HCT116 (cell line): ENCODE data around the gene LSS. TPM values are rescaled to one million over a fixed set of nuclear protein-coding genes. Genes with fewer than 3 reads are reported as not detected.
A peak's percentile ranks its signal among the peaks of the same experiment; 100 is the strongest.

Experiments used
- ATAC-seq: fragments of 200-7000 bp; cut with Tn5 transposase; 2 replicates; pipeline ENCODE4 v1.9.1; 2020; ENCODE audit warnings: mild to moderate bottlenecking, moderate library complexity
- BruUV-seq: library from RNA; stranded (reverse); fragments of 400-500 nt; replicated peaks from 2 replicates; lab custom pipeline; 2021; lab: Mats Ljungman, UMichigan
- CTCF ChIA-PET: fragments of 300-600 bp; sonication (Branson Sonifier 250); formaldehyde crosslinking; loops from one replicate; lab custom pipeline; 2021; ENCODE audit warnings: antibody characterized with exemption; lab: Charles Lee
- POLR2A ChIA-PET: fragments of 300-600, 350-600 bp; sonication (Branson Sonifier 250); formaldehyde crosslinking; loops from one replicate; lab custom pipeline; 2021; ENCODE audit warnings: antibody characterized with exemption; lab: Charles Lee
- RAD21 ChIA-PET, 2 experiments: fragments of 300-600 bp; sonication (Branson Sonifier 250); formaldehyde crosslinking; loops; one replicate each; lab custom pipeline; 2023; ENCODE audit warnings: low total read pairs in 2 of 2; ENCODE audit not compliant: uncharacterized antibody in 2 of 2, unreplicated experiment in 2 of 2, low non-redundant PET in 1 of 2; lab: Charles Lee
- DNase-seq: peaks from one replicate; pipeline ENCODE4 v3.0.0-alpha.2; 2010; ENCODE audit warnings: low read depth, low spot score
- H2AFZ ChIP-seq: fragments of 200-600 bp; shearing (Covaris generic), sonication (generic); 2 replicates; pipeline ENCODE4 v1.6.1; 2017; ENCODE audit warnings: low read depth, mixed run types, mixed read lengths, antibody characterized with exemption, low read length; ENCODE audit not compliant: poor library complexity, severe bottlenecking
- H3K27ac ChIP-seq: 2 replicates; pipeline ENCODE4 v1.5.1; 2012; ENCODE audit warnings: low read depth, low read length
- H3K27me3 ChIP-seq: fragments of 200-600 bp; sonication (generic); 2 replicates; pipeline ENCODE4 v1.6.1; 2016; ENCODE audit warnings: mixed run types, low read length, mixed read lengths; ENCODE audit not compliant: insufficient read depth
- H3K36me3 ChIP-seq, 2 experiments: fragments of 200-500 bp in 1 of 2; fragments of 200-600 bp in 1 of 2; sonication (Bioruptor generic) in 1 of 2; sonication (generic) in 1 of 2; 2 replicates each; pipeline versions ENCODE4 v1.5.1 to v1.6.1; 2014 to 2016; ENCODE audit warnings: low read length in 2 of 2, inconsistent platforms in 1 of 2, mixed read lengths in 1 of 2, mixed run types in 1 of 2; ENCODE audit not compliant: insufficient read depth in 2 of 2, control insufficient read depth in 1 of 2
- H3K4me1 ChIP-seq, 2 experiments: fragments of 200-600 bp in 1 of 2; sonication (generic) in 1 of 2; 2 replicates each; pipeline versions ENCODE4 v1.5.1 to v1.6.1; 2012 to 2017; ENCODE audit warnings: low read length in 2 of 2, inconsistent platforms in 1 of 2, mild to moderate bottlenecking in 1 of 2, mixed read lengths in 1 of 2, mixed run types in 1 of 2, moderate library complexity in 1 of 2; ENCODE audit not compliant: insufficient read depth in 2 of 2, control insufficient read depth in 1 of 2
- H3K4me2 ChIP-seq: fragments of 200-600 bp; sonication (generic); 2 replicates; pipeline ENCODE4 v1.6.1; 2017; ENCODE audit warnings: mixed run types, low read length, mixed read lengths
- H3K4me3 ChIP-seq, 2 experiments: fragments of 200-600 bp in 1 of 2; sonication (generic) in 1 of 2; replicated peaks in 1 of 2; 2 replicates each; pipeline ENCODE4 v1.5.1; 2011 to 2016; ENCODE audit warnings: low read length in 2 of 2, control low read depth in 1 of 2, low read depth in 1 of 2, mild to moderate bottlenecking in 1 of 2, mixed read lengths in 1 of 2, mixed run types in 1 of 2
- H3K79me2 ChIP-seq: fragments of 200-600 bp; sonication (generic); 2 replicates; pipeline ENCODE4 v1.6.1; 2017; ENCODE audit warnings: mild to moderate bottlenecking, mixed run types, low read length, moderate library complexity, mixed read lengths; ENCODE audit not compliant: insufficient read depth
- H3K9ac ChIP-seq: fragments of 200-600 bp; sonication (generic); 2 replicates; pipeline ENCODE4 v1.6.1; 2016; ENCODE audit warnings: low read length, mixed read lengths
- H3K9me2 ChIP-seq: fragments of 200-600 bp; sonication (generic), shearing (Covaris generic); 2 replicates; pipeline ENCODE4 v1.6.1; 2017; ENCODE audit warnings: mixed run types, mild to moderate bottlenecking, moderate library complexity; ENCODE audit not compliant: insufficient read depth
- H3K9me3 ChIP-seq, 2 experiments: fragments of 200-500 bp in 1 of 2; fragments of 200-600 bp in 1 of 2; sonication (Bioruptor generic) in 1 of 2; sonication (generic) in 1 of 2; 2 replicates each; pipeline ENCODE4 v1.6.1; 2014 to 2017; ENCODE audit warnings: low read length in 2 of 2, mixed read lengths in 2 of 2, inconsistent platforms in 1 of 2, low read depth in 1 of 2, mild to moderate bottlenecking in 1 of 2, mixed run types in 1 of 2, moderate library complexity in 1 of 2; ENCODE audit not compliant: control insufficient read depth in 1 of 2, insufficient read depth in 1 of 2
- H4K20me1 ChIP-seq: fragments of 200-600 bp; sonication (generic), shearing (Covaris generic); 2 replicates; pipeline ENCODE4 v1.6.1; 2017; ENCODE audit warnings: mixed run types, mild to moderate bottlenecking, moderate library complexity; ENCODE audit not compliant: insufficient read depth
- CBX3 ChIP-seq: IDR thresholded peaks from 2 replicates; pipeline ENCODE4 v1.6.1; 2012; ENCODE audit warnings: low read depth
- CEBPB ChIP-seq: IDR thresholded peaks from 2 replicates; pipeline ENCODE4 v1.6.1; 2012; ENCODE audit warnings: low read depth
- EZH2phosphoT487 ChIP-seq: fragments of 200-600 bp; IDR thresholded peaks from 2 replicates; pipeline ENCODE4 v1.6.1; 2018; ENCODE audit warnings: antibody characterized with exemption, borderline replicate concordance
- FOSL1 ChIP-seq: IDR thresholded peaks from 2 replicates; pipeline ENCODE4 v1.6.1; 2012; ENCODE audit warnings: low read depth
- JUND ChIP-seq: IDR thresholded peaks from 2 replicates; pipeline ENCODE4 v1.6.1; 2012
- POLR2A ChIP-seq: IDR thresholded peaks from 2 replicates; pipeline ENCODE4 v1.7.0; 2011; ENCODE audit warnings: borderline replicate concordance; ENCODE audit not compliant: insufficient read depth, insufficient read length; ENCODE audit errors: extremely low read depth
- POLR2AphosphoS5 ChIP-seq: IDR thresholded peaks from 2 replicates; pipeline ENCODE4 v1.6.1; 2011; ENCODE audit warnings: mild to moderate bottlenecking, low read depth, low read length, moderate library complexity
- RAD21 ChIP-seq: IDR thresholded peaks from 2 replicates; pipeline ENCODE4 v1.6.1; 2012; ENCODE audit warnings: low read depth, mild to moderate bottlenecking
- SIN3A ChIP-seq: IDR thresholded peaks from 2 replicates; pipeline ENCODE4 v1.6.1; 2012; ENCODE audit warnings: low read depth
- SP1 ChIP-seq: IDR thresholded peaks from 2 replicates; pipeline ENCODE4 v1.6.1; 2012; ENCODE audit warnings: low read depth
- SRF ChIP-seq: IDR thresholded peaks from 2 replicates; pipeline ENCODE4 v1.6.1; 2012; ENCODE audit warnings: low read depth
- YY1 ChIP-seq: IDR thresholded peaks from 2 replicates; pipeline ENCODE4 v1.6.1; 2011; ENCODE audit warnings: low read length, low read depth, moderate library complexity, mild to moderate bottlenecking; ENCODE audit not compliant: insufficient replicate concordance; ENCODE audit errors: extremely low read depth
- ZFX ChIP-seq: fragments of 450-650 bp; IDR thresholded peaks from 2 replicates; pipeline ENCODE4 v1.6.1; 2017
- intact Hi-C: fragments of 100-400 bp; cut with micrococcal nuclease; formaldehyde crosslinking; loops from 2 replicates; pipeline ENCODE4 v1.10.0; 2022
- total RNA-seq: library from RNA; stranded (reverse); gene quantifications from one replicate; pipeline ENCODE4 v1.2.1, GENCODE V29; 2021; ENCODE audit not compliant: unreplicated experiment
- TF ChIP-seq, protein P1 (sequence below), 3 experiments: fragments of 200-600 bp in 1 of 3; sonication (generic) in 1 of 3; IDR thresholded peaks in 2 of 3; conservative IDR thresholded peaks in 1 of 3; 2 replicates each; pipeline ENCODE4 v1.5.1; 2012 to 2017; ENCODE audit warnings: low read depth in 2 of 3, low read length in 2 of 3, antibody characterized with exemption in 1 of 3, borderline replicate concordance in 1 of 3, control low read depth in 1 of 3, mild to moderate bottlenecking in 1 of 3, mixed read lengths in 1 of 3, mixed run types in 1 of 3, moderate library complexity in 1 of 3; ENCODE audit not compliant: insufficient read depth in 1 of 3

The LSS gene
- total RNA-seq, 1 experiment from 2014 or later: 44.7 TPM

DNA sequence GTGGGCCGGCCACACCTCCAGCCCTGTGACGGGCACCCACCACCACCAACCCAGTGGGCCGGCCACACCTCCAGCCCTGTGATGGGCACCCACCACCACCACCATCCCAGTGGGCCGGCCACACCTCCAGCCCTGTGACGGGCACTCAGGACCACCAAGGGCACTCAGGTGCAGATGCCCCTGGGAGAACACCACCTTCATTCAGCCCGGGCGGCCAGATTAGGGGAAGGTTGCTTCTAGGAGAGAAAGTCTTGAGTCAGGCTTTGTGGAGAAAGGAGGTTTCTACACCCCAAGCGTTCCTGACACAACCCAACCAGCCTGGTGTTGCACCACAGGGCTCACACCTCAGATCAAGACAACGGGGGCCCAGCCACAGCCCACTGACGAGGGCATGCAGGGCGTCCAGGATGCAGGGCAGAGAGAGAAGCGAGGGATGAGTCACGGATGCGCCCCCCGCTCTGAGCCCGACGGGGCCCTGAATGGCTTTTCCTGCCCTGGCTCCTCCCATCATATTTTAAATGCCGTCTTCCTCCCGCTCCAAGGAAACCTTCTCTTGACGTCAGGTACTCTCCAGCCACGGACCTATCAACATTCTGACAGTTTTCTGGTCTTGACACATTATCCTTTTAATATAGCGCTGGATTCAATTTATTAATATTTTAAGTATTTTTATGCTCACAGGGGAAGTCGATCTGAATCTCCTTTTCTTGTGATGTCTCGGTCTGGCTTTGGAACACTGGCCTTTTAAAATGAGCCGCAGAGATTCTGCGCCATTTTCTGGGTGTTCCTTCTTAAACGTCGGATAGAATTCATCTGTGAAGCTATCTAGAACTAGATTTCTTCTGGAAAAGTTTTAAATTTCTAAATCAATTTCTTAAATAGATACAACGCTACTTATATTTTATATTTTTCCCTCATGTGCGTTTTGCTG, 43.7 kb downstream of the LSS start:
- H3K4me1 ChIP-seq: peaks cover 14 to 19% of the 10 kb centered on the region in 2 experiments
- DNase-seq: peak; percentile 8
- H3K9ac ChIP-seq: no peak overlapping the region
- TF ChIP-seq, protein P1, sequence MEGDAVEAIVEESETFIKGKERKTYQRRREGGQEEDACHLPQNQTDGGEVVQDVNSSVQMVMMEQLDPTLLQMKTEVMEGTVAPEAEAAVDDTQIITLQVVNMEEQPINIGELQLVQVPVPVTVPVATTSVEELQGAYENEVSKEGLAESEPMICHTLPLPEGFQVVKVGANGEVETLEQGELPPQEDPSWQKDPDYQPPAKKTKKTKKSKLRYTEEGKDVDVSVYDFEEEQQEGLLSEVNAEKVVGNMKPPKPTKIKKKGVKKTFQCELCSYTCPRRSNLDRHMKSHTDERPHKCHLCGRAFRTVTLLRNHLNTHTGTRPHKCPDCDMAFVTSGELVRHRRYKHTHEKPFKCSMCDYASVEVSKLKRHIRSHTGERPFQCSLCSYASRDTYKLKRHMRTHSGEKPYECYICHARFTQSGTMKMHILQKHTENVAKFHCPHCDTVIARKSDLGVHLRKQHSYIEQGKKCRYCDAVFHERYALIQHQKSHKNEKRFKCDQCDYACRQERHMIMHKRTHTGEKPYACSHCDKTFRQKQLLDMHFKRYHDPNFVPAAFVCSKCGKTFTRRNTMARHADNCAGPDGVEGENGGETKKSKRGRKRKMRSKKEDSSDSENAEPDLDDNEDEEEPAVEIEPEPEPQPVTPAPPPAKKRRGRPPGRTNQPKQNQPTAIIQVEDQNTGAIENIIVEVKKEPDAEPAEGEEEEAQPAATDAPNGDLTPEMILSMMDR (IDR thresholded peaks at IDR 0.05 in 2 of 3, conservative IDR thresholded peaks at IDR 0.05 in 1 of 3; ENCODE audit: borderline replicate concordance in 1 of 3, insufficient read depth in 1 of 3, low read depth in 2 of 3, low read length in 2 of 3): no peak
- peak; percentile 63 for TF ChIP-seq SP1
- H3K9me2 ChIP-seq: no peaks in the 10 kb centered on the region
- no peaks in the 10 kb centered on the region for H3K27me3 ChIP-seq
- RAD21 ChIA-PET: no interaction called here
- H2AFZ ChIP-seq: no peak overlapping the region
- CTCF ChIA-PET: no interaction called here
- BruUV-seq: no TSS peak
- ATAC-seq: no peak
- no peak overlapping the region for H3K4me3 ChIP-seq
- no peak overlapping the region for H3K27ac ChIP-seq
- no peaks in the 10 kb centered on the region for H3K79me2 ChIP-seq
- POLR2A ChIA-PET: no interaction called here
- intact Hi-C loops: no loop called here
- H3K9me3 ChIP-seq: no peaks in the 10 kb centered on the region
- no peaks in the 10 kb centered on the region for H4K20me1 ChIP-seq
- H3K36me3 ChIP-seq: no peaks in the 10 kb centered on the region
- H3K4me2 ChIP-seq: no peak overlapping the region

DNA sequence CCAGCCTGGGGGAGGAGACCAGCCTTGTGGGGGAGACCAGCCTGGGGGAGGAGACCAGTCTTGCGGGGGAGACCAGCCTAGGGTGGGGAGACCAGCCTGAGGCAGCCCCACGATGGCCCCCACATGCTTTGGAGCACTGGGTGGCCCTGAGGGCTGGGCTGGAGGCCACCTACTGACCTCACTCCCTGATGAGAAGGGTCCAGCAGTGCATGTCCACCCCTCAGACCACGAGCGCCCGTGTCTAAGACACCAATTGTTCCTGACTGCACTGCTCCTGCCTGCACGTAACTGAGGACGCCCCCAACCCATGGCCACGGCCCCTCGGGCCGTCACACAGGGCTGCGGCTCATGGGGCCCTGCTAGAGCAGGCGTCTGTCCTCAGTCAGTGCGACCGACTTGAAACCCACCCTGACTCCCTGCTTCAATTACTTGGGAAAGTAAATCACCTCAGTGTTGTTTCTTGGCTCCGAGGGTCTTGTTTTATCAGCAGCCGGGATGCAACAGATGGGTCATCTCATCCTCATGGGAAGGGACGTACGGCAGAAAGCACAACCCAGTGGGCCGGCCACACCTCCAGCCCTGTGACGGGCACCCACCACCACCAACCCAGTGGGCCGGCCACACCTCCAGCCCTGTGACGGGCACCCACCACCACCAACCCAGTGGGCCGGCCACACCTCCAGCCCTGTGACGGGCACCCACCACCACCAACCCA, 44.5 kb downstream of the LSS start, which contains the start of gene SPATC1L:
Gene SPATC1L, minus strand, starts transcription at position 550 of the 715 bp plus-strand sequence. CDS start 1,643 bp downstream, outside the sequence.
- POLR2A ChIA-PET: no interaction called here
- Histone ChIP-seq H3K4me3 (peak within 1 kb of the TSS; percentile 19 to 24; a peak in 3 of 4 replicates), H3K27me3 (no peaks in the 10 kb centered on the region), H3K9me2 (no peaks in the 10 kb centered on the region), H3K9ac (no peak within 1 kb of the TSS), H3K27ac (no peak within 1 kb of the TSS), H3K4me2 (peak within 1 kb of the TSS; percentile 25; the same call in 1 of the 2 replicates), H3K36me3 (no peaks in the 10 kb centered on the region), H4K20me1 (no peaks in the 10 kb centered on the region), H3K9me3 (no peaks in the 10 kb centered on the region), H2AFZ (no peak within 1 kb of the TSS), H3K79me2 (no peaks in the 10 kb centered on the region), H3K4me1 (peaks cover 13% of the 10 kb centered on the region in 2 experiments)
- CTCF ChIA-PET: no interaction called here
- ATAC-seq (no peak), DNase-seq (no peak)
- RAD21 ChIA-PET: no interaction called here
- BruUV-seq: no TSS peak
- intact Hi-C loops: no loop called here
- TF ChIP-seq POLR2AphosphoS5 (no peak), POLR2A (no peak), RAD21 (no peak), ZFX (no peak), EZH2phosphoT487 (no peak), SP1 (no peak), SIN3A (no peak), YY1 (no peak), SRF (no peak), JUND (no peak), CBX3 (no peak), CEBPB (no peak), FOSL1 (no peak)
- TF ChIP-seq, protein P1 (IDR thresholded peaks at IDR 0.05 in 2 of 3, conservative IDR thresholded peaks at IDR 0.05 in 1 of 3; ENCODE audit: borderline replicate concordance in 1 of 3, insufficient read depth in 1 of 3, low read depth in 2 of 3, low read length in 2 of 3): no peak
